WI38 (cell line): ENCODE data around the gene CR1.

Experiments used
- H3K4me3 ChIP-seq: 2 replicates; pipeline ENCODE4 v1.5.1; 2011; ENCODE audit warnings: low read depth, mild to moderate bottlenecking, control low read depth, low read length
- CTCF ChIP-seq: IDR thresholded peaks from 2 replicates; pipeline ENCODE4 v1.5.1; 2012; ENCODE audit warnings: low read depth, mild to moderate bottlenecking, control low read depth, low read length

The CR1 gene

GRCh38 chr1:207502726-207503125 lies 6.8 kb downstream of the CR1 start:
- TF ChIP-seq CTCF = no peak
- no peak overlapping the region for H3K4me3 ChIP-seq

GRCh38 chr1:207503950-207504349 lies 8.0 kb downstream of the CR1 start:
- H3K4me3 ChIP-seq = no peak overlapping the region
- no peak for TF ChIP-seq CTCF

GRCh38 chr1:207504438-207504837 lies 8.5 kb downstream of the CR1 start:
- no peak overlapping the region for H3K4me3 ChIP-seq
- no peak for TF ChIP-seq CTCF

GRCh38 chr1:207510444-207510843 lies 14.5 kb downstream of the CR1 start:
- no peak for TF ChIP-seq CTCF
- no peak overlapping the region for H3K4me3 ChIP-seq

- no peak for TF ChIP-seq CTCF
- H3K4me3 ChIP-seq = no peak overlapping the region
Observed at GRCh38 chr1:207514890-207515289, 18.9 kb downstream of the CR1 start.

- no peak overlapping the region for H3K4me3 ChIP-seq
- no peak for TF ChIP-seq CTCF
Observed at GRCh38 chr1:207516729-207517128, 20.8 kb downstream of the CR1 start.

GRCh38 chr1:207518608-207519236 lies 22.8 kb downstream of the CR1 start:
- H3K4me3 ChIP-seq = no peak overlapping the region
- no peak for TF ChIP-seq CTCF
